Activated T-cell treated with anti-CD3 and anti-CD28 coated beads, Interleukin-2, amount 50 U/mL, for 24 hours (primary cell): ENCODE results near the gene ACSL6.
A peak's percentile ranks its signal among the peaks of the same experiment; 100 is the strongest.

Source experiments
- DNase-seq: peaks from one replicate; pipeline ENCODE4 v3.0.0-alpha.2; 2020
- H3K27ac Mint-ChIP-seq: 2 replicates; pipeline ENCODE4 v1.8.0; 2020; ENCODE audit warnings: mild to moderate bottlenecking, mixed read lengths
- H3K27me3 Mint-ChIP-seq: 2 replicates; pipeline ENCODE4 v1.8.0; 2020; ENCODE audit warnings: mixed read lengths
- H3K36me3 Mint-ChIP-seq: 2 replicates; pipeline ENCODE4 v1.8.0; 2020; ENCODE audit warnings: low read depth, mixed read lengths
- H3K4me1 Mint-ChIP-seq: 2 replicates; pipeline ENCODE4 v1.8.0; 2020; ENCODE audit warnings: low read depth, mixed read lengths
- H3K4me3 Mint-ChIP-seq: 2 replicates; pipeline ENCODE4 v1.8.0; 2020; ENCODE audit warnings: mild to moderate bottlenecking, moderate library complexity, mixed read lengths
- H3K9me3 Mint-ChIP-seq: 2 replicates; pipeline ENCODE4 v1.8.0; 2020; ENCODE audit warnings: mixed read lengths

Gene ACSL6

GRCh38 chr5:132052520-132052919, 41.1 kb upstream of the ACSL6 start:
- Mint-ChIP-seq H3K27me3 (no peaks in the 10 kb centered on the region), H3K9me3 (no peaks in the 10 kb centered on the region), H3K4me1 (peaks cover 31% of the 10 kb centered on the region), H3K36me3 (no peaks in the 10 kb centered on the region), H3K4me3 (no peak overlapping the region), H3K27ac (no peak overlapping the region)
- DNase-seq, result no peak

GRCh38 chr5:132050661-132051552, 39.4 kb upstream of the ACSL6 start:
- DNase-seq, result no peak
- no peaks in the 10 kb centered on the region for H3K27me3 Mint-ChIP-seq
- peaks cover 16% of the 10 kb centered on the region for H3K4me1 Mint-ChIP-seq
- H3K36me3 Mint-ChIP-seq, result no peaks in the 10 kb centered on the region
- H3K4me3 Mint-ChIP-seq, result no peak overlapping the region
- no peaks in the 10 kb centered on the region for H3K9me3 Mint-ChIP-seq
- peak overlapping the region; percentile 28 for H3K27ac Mint-ChIP-seq

- Mint-ChIP-seq H3K9me3 (no peaks in the 10 kb centered on the region), H3K27me3 (no peaks in the 10 kb centered on the region)
Observed at GRCh38 chr5:132050136-132050535, 38.7 kb upstream of the ACSL6 start.

GRCh38 chr5:132049559-132049958, 38.1 kb upstream of the ACSL6 start:
- Mint-ChIP-seq H3K27me3 (no peaks in the 10 kb centered on the region), H3K9me3 (no peaks in the 10 kb centered on the region), H3K27ac (no peak overlapping the region), H3K4me3 (no peak overlapping the region), H3K4me1 (peaks cover 3% of the 10 kb centered on the region), H3K36me3 (no peaks in the 10 kb centered on the region)
- DNase-seq, result no peak

More at GRCh38 chr5:132050136-132050535, 38.7 kb upstream of the ACSL6 start:
- Mint-ChIP-seq H3K36me3 (no peaks in the 10 kb centered on the region), H3K4me3 (no peak overlapping the region), H3K27ac (no peak overlapping the region), H3K4me1 (peaks cover 8% of the 10 kb centered on the region)
- DNase-seq, result no peak

- Mint-ChIP-seq H3K36me3 (no peaks in the 10 kb centered on the region), H3K27ac (no peak overlapping the region), H3K4me3 (no peak overlapping the region), H3K27me3 (no peaks in the 10 kb centered on the region), H3K4me1 (no peaks in the 10 kb centered on the region), H3K9me3 (no peaks in the 10 kb centered on the region)
- no peak for DNase-seq
Observed at GRCh38 chr5:132049093-132049492, 37.6 kb upstream of the ACSL6 start.

GRCh38 chr5:132046880-132047299, 35.4 kb upstream of the ACSL6 start:
- Mint-ChIP-seq H3K4me3 (no peak overlapping the region), H3K4me1 (no peaks in the 10 kb centered on the region), H3K27me3 (peaks cover 8% of the 10 kb centered on the region), H3K27ac (no peak overlapping the region), H3K36me3 (no peaks in the 10 kb centered on the region), H3K9me3 (peaks cover 6% of the 10 kb centered on the region)
- DNase-seq, result no peak

GRCh38 chr5:132044207-132044606, 32.7 kb upstream of the ACSL6 start:
- Mint-ChIP-seq H3K36me3 (no peaks in the 10 kb centered on the region), H3K27me3 (peaks cover 20% of the 10 kb centered on the region), H3K4me3 (no peak overlapping the region), H3K9me3 (peaks cover 10% of the 10 kb centered on the region), H3K4me1 (peaks cover 2% of the 10 kb centered on the region), H3K27ac (no peak overlapping the region)
- DNase-seq, result no peak

- Mint-ChIP-seq H3K4me3 (no peak overlapping the region), H3K4me1 (peaks cover 29% of the 10 kb centered on the region), H3K27ac (no peak overlapping the region), H3K36me3 (no peaks in the 10 kb centered on the region), H3K9me3 (peaks cover 18% of the 10 kb centered on the region), H3K27me3 (peaks cover 16% of the 10 kb centered on the region)
- DNase-seq, result no peak
Observed at GRCh38 chr5:132037353-132037752, 25.9 kb upstream of the ACSL6 start.

GRCh38 chr5:132033122-132033521, 21.7 kb upstream of the ACSL6 start:
- Mint-ChIP-seq H3K36me3 (no peaks in the 10 kb centered on the region), H3K9me3 (peaks cover 9% of the 10 kb centered on the region), H3K27me3 (peaks cover 2% of the 10 kb centered on the region), H3K4me3 (no peak overlapping the region), H3K4me1 (peaks cover 23% of the 10 kb centered on the region), H3K27ac (no peak overlapping the region)
- DNase-seq, result no peak

GRCh38 chr5:132032196-132032595, 20.7 kb upstream of the ACSL6 start:
- Mint-ChIP-seq H3K4me1 (peaks cover 18% of the 10 kb centered on the region), H3K36me3 (no peaks in the 10 kb centered on the region), H3K27me3 (peaks cover 2% of the 10 kb centered on the region), H3K27ac (no peak overlapping the region), H3K4me3 (no peak overlapping the region), H3K9me3 (peaks cover 5% of the 10 kb centered on the region)
- DNase-seq, result no peak

- DNase-seq, result no peak
- H3K9me3 Mint-ChIP-seq, result peaks cover 5% of the 10 kb centered on the region
- H3K36me3 Mint-ChIP-seq, result no peaks in the 10 kb centered on the region
- no peak overlapping the region for H3K27ac Mint-ChIP-seq
- peaks cover 7% of the 10 kb centered on the region for H3K4me1 Mint-ChIP-seq
- peaks cover 2% of the 10 kb centered on the region for H3K27me3 Mint-ChIP-seq
- no peak overlapping the region for H3K4me3 Mint-ChIP-seq
Observed at GRCh38 chr5:132030610-132031009, 19.2 kb upstream of the ACSL6 start.

- Mint-ChIP-seq H3K36me3 (no peaks in the 10 kb centered on the region), H3K4me3 (no peak overlapping the region), H3K27ac (no peak overlapping the region), H3K4me1 (peaks cover 7% of the 10 kb centered on the region), H3K9me3 (peaks cover 5% of the 10 kb centered on the region), H3K27me3 (peaks cover 2% of the 10 kb centered on the region)
- no peak for DNase-seq
Observed at GRCh38 chr5:132029609-132030330, 18.3 kb upstream of the ACSL6 start.

- Mint-ChIP-seq H3K4me1 (peaks cover 7% of the 10 kb centered on the region), H3K9me3 (no peaks in the 10 kb centered on the region), H3K27me3 (no peaks in the 10 kb centered on the region), H3K4me3 (no peak overlapping the region), H3K27ac (no peak overlapping the region), H3K36me3 (no peaks in the 10 kb centered on the region)
- DNase-seq, result no peak
Observed at GRCh38 chr5:132027027-132027426, 15.6 kb upstream of the ACSL6 start.

- no peaks in the 10 kb centered on the region for H3K27me3 Mint-ChIP-seq
- DNase-seq, result peak; percentile 57
- no peaks in the 10 kb centered on the region for H3K9me3 Mint-ChIP-seq
- H3K27ac Mint-ChIP-seq, result no peak overlapping the region
- H3K4me1 Mint-ChIP-seq, result peaks cover 7% of the 10 kb centered on the region
- H3K4me3 Mint-ChIP-seq, result no peak overlapping the region
- no peaks in the 10 kb centered on the region for H3K36me3 Mint-ChIP-seq
Observed at GRCh38 chr5:132026516-132027008, 15.1 kb upstream of the ACSL6 start.
